ENCODE results near the gene SH3BP2. TPM values are rescaled to one million over a fixed set of nuclear protein-coding genes. Genes with fewer than 3 reads are reported as not detected.

SH3BP2 gene
- total RNA-seq, 1 donor from 2014 or later = 79.0 TPM

DNA sequence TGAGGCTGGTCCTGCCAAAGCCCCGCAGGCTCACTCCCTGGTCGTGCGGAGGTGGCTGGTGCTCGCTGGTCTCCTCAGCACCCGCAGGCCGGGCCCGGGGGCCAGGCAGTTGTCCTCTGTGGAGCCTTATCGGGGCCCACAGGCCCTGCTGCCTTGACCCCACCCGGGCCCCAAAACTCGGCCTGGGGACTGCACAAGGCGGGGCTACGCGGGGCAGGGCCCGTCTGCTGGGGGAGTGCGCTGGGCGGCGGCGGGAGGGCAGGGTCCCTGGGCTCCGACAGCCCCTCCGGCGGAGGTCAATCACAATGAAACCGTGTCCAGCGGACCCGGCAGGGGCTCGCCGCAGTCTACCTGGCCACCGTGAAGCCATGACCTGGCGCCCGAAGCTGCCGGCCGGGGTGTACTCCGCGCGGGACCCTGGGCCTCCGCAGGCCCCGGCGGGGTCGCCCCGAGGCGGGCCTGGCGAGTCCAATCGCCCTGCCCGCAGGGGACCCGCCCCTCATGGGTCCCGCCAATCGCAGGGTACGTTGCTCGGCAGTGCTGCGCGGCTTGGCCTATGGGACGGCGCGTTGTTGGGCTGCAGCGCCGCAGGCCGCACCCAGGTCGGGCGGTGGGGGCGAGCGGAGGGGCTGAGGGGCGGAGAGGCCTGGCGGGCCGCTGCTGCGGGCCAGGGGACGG, 50.5 kb downstream of the SH3BP2 start, which contains the start of gene ADD1:
Gene ADD1, plus strand, starts transcription at position 582 of the 678 bp plus-strand sequence. CDS start 32,072 bp downstream, outside the sequence.
- DNase-seq (ENCODE audit: low spot score in 2 of 2, unreplicated experiment in 2 of 2) = peak; percentile 86 to 99
- H3K4me3 Mint-ChIP-seq = peak within 1 kb of the TSS; percentile 88
- H3K36me3 Mint-ChIP-seq = peaks cover 8% of the 10 kb centered on the region
- peaks cover 30% of the 10 kb centered on the region for H3K4me1 Mint-ChIP-seq
- H3K9me3 Mint-ChIP-seq = peaks cover 10% of the 10 kb centered on the region
- H3K27me3 Mint-ChIP-seq (ENCODE audit: low read depth) = no peaks in the 10 kb centered on the region
- H3K27ac Mint-ChIP-seq = peak within 1 kb of the TSS; percentile 95
- no peak for TF ChIP-seq CTCF (IDR thresholded peaks at IDR 0.05; ENCODE audit: unreplicated experiment)

GRCh38 chr4:2843941-2844584, 51.2 kb downstream of the SH3BP2 start:
- Mint-ChIP-seq H3K4me1 (peaks cover 30% of the 10 kb centered on the region), H3K27ac (peak overlapping the region; percentile 95), H3K36me3 (peaks cover 8% of the 10 kb centered on the region), H3K27me3 (ENCODE audit: low read depth) (no peaks in the 10 kb centered on the region), H3K4me3 (peak overlapping the region; percentile 88), H3K9me3 (peaks cover 10% of the 10 kb centered on the region)
- DNase-seq (ENCODE audit: low spot score in 2 of 2, unreplicated experiment in 2 of 2) = no peak
- TF ChIP-seq CTCF (IDR thresholded peaks at IDR 0.05; ENCODE audit: unreplicated experiment) = no peak

DNA sequence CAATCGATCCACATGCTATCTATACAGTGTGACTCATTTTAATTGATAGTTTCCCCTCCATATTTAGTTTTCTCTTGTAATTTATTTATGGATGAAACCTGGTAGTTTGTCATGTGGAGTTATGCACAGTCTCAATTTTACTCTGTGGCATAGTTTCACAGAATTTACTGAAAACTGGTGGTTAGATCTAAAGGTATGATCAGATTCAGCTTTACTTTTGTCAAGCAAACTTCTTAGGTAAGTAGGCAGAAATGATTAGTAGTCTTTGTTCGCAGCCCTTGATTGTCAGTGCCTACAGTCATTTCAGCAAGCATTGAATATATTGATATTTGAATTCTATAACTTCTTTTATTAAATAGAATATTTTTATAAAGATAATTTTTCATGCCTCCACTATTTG, 53.3 kb downstream of the SH3BP2 start:
- no peaks in the 10 kb centered on the region for H3K27me3 Mint-ChIP-seq (ENCODE audit: low read depth)
- peaks cover 39% of the 10 kb centered on the region for H3K4me1 Mint-ChIP-seq
- peak overlapping the region; percentile 88 for H3K4me3 Mint-ChIP-seq
- TF ChIP-seq CTCF (IDR thresholded peaks at IDR 0.05; ENCODE audit: unreplicated experiment) = no peak
- no peaks in the 10 kb centered on the region for H3K36me3 Mint-ChIP-seq
- DNase-seq (ENCODE audit: low spot score in 2 of 2, unreplicated experiment in 2 of 2) = no peak
- H3K9me3 Mint-ChIP-seq = peaks cover under 1% of the 10 kb centered on the region
- peak overlapping the region; percentile 95 for H3K27ac Mint-ChIP-seq

GRCh38 chr4:2847302-2847871, 54.5 kb downstream of the SH3BP2 start:
- Mint-ChIP-seq H3K36me3 (no peaks in the 10 kb centered on the region), H3K27me3 (ENCODE audit: low read depth) (no peaks in the 10 kb centered on the region), H3K4me3 (no peak overlapping the region), H3K4me1 (peaks cover 44% of the 10 kb centered on the region), H3K27ac (no peak overlapping the region), H3K9me3 (no peaks in the 10 kb centered on the region)
- no peak for TF ChIP-seq CTCF (IDR thresholded peaks at IDR 0.05; ENCODE audit: unreplicated experiment)
- no peak for DNase-seq (ENCODE audit: low spot score in 2 of 2, unreplicated experiment in 2 of 2)

DNA sequence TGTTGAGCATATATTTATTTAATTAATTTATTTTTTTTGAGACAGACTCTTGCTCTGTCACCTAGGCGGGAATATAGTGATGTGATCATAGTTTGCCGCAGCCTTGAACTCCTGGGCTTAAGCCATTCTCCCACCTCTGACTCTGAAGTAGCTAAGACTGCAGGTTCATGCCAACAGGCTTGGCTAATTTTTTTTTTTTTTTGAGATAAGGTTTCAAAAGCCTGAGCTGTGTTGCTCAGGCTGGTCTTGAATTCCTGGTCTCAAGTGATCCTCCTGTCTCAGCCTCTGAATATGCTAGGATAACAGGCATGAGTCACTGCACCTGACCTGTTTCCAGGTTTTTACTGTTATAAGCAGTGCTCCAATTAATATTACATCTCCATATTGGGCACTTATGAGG, 55.6 kb downstream of the SH3BP2 start:
- Mint-ChIP-seq H3K4me1 (peaks cover 42% of the 10 kb centered on the region), H3K4me3 (no peak overlapping the region), H3K27me3 (ENCODE audit: low read depth) (no peaks in the 10 kb centered on the region), H3K36me3 (no peaks in the 10 kb centered on the region), H3K27ac (no peak overlapping the region), H3K9me3 (no peaks in the 10 kb centered on the region)
- TF ChIP-seq CTCF (IDR thresholded peaks at IDR 0.05; ENCODE audit: unreplicated experiment) = no peak
- DNase-seq (ENCODE audit: low spot score in 2 of 2, unreplicated experiment in 2 of 2) = no peak

Data from mesothelial cell of epicardium (in vitro differentiated cells).